HFF-Myc (cell line): ENCODE data around the gene PRKCB.

Experiments used
- DNase-seq: peaks from one replicate; pipeline ENCODE4 v3.0.0-alpha.2; 2011; ENCODE audit warnings: low read depth; ENCODE audit errors: extremely low read depth
- H3K4me3 ChIP-seq: replicated peaks from 2 replicates; pipeline ENCODE4 v1.5.1; 2011; ENCODE audit warnings: low read depth, mild to moderate bottlenecking, control low read depth, low read length
- TF ChIP-seq, protein P1 (sequence below): IDR thresholded peaks from 2 replicates; pipeline ENCODE4 v1.5.1; 2012; ENCODE audit warnings: mild to moderate bottlenecking, low read depth, low read length, control low read depth; ENCODE audit errors: missing control alignments

Gene PRKCB

DNA sequence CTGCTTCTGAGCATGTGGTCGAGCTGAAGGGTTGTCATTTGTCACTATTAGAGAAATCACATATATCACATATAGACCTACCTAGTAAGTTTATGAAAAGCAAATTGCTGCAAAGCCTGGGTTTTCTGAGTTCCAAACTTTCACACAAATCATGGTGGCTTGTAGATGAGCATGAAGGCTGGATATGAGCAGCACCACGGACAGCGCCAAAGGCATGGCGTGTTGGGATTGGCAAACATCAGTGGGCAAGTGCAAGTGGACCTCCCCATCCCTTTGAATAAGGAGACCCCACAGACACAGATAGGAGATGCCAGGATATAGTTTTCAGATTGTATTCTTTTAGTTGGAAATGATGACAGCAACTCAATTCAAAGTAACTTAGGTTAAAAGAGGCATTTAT, 342.7 kb downstream of the PRKCB start:
- DNase-seq, result no peak
- H3K4me3 ChIP-seq, result no peak overlapping the region
- TF ChIP-seq, protein P1, sequence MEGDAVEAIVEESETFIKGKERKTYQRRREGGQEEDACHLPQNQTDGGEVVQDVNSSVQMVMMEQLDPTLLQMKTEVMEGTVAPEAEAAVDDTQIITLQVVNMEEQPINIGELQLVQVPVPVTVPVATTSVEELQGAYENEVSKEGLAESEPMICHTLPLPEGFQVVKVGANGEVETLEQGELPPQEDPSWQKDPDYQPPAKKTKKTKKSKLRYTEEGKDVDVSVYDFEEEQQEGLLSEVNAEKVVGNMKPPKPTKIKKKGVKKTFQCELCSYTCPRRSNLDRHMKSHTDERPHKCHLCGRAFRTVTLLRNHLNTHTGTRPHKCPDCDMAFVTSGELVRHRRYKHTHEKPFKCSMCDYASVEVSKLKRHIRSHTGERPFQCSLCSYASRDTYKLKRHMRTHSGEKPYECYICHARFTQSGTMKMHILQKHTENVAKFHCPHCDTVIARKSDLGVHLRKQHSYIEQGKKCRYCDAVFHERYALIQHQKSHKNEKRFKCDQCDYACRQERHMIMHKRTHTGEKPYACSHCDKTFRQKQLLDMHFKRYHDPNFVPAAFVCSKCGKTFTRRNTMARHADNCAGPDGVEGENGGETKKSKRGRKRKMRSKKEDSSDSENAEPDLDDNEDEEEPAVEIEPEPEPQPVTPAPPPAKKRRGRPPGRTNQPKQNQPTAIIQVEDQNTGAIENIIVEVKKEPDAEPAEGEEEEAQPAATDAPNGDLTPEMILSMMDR, result no peak

- TF ChIP-seq, protein P1, result no peak
- no peak for DNase-seq
- H3K4me3 ChIP-seq, result no peak overlapping the region
Measured at GRCh38 chr16:24180451-24180850, 344.7 kb downstream of the PRKCB start.

GRCh38 chr16:24188021-24188542, 352.3 kb downstream of the PRKCB start:
- no peak for DNase-seq
- no peak overlapping the region for H3K4me3 ChIP-seq
- TF ChIP-seq, protein P1, result no peak

- no peak for DNase-seq
- TF ChIP-seq, protein P1, result no peak
- no peak overlapping the region for H3K4me3 ChIP-seq
Measured at GRCh38 chr16:24188751-24189318, 353.1 kb downstream of the PRKCB start.

DNA sequence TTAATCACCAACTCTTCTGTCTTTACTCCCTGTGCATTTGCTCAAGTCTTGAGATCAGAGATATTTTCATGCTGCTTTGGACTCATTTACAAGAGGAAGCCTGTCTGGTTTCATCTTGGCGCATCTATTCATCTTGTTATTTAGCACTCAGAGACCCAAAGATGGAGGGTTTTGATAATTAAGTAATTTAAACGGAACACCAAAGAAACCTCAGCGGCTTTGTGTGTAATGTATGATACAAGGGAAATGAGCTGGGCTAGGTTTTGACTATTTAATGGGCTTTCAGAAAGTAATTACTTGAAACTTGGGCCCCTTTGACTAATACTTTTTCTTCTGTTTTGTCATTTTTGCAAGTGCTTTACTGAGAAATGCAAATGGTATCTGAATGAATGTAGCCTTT, 354.2 kb downstream of the PRKCB start:
- no peak for DNase-seq

GRCh38 chr16:24191876-24192402, 356.2 kb downstream of the PRKCB start:
- TF ChIP-seq, protein P1, result no peak
- H3K4me3 ChIP-seq, result no peak overlapping the region
- DNase-seq, result no peak

More for the DNA sequence above, 354.2 kb downstream of the PRKCB start:
- no peak overlapping the region for H3K4me3 ChIP-seq
- TF ChIP-seq, protein P1, result no peak

DNA sequence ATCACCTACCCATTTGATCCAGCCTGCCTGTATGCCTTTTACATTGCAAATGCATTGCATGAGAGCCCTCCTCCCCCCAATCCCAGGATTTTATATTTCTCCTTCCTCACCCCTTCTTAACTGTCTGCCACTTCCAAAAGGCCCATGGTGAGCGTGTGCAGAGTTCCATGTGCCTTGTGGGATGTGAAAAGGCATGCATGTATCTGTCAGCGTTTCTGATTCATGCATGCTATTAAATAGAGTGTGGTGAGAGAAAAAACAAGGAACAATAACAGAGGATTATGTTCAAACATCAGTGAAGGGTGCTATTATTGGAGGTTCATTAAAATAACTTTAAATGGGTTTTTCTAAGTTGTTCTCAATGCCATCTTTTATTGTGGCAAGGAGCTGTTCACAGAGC, 359.4 kb downstream of the PRKCB start:
- no peak overlapping the region for H3K4me3 ChIP-seq
- TF ChIP-seq, protein P1, result no peak
- DNase-seq, result no peak
